H9 (cell line): ENCODE measurements around the gene ZFP36L1. TPM values are rescaled to one million over a fixed set of nuclear protein-coding genes. Genes with fewer than 3 reads are reported as not detected.
A peak's percentile ranks its signal among the peaks of the same experiment; 100 is the strongest.

Experiments used
- DNase-seq: peaks from one replicate; pipeline ENCODE4 v3.0.0-alpha.2; 2017
- H2AFZ ChIP-seq: one replicate; pipeline ENCODE4 v1.6.1; 2013; ENCODE audit warnings: mild to moderate bottlenecking, low read length, control low read depth, moderate library complexity
- H2AK5ac ChIP-seq: 2 replicates; pipeline ENCODE4 v1.6.1; 2013; ENCODE audit warnings: low read length, control low read depth, mixed read lengths; ENCODE audit not compliant: insufficient read length
- H2BK120ac ChIP-seq: one replicate; pipeline ENCODE4 v1.6.1; 2013; ENCODE audit warnings: low read depth, mild to moderate bottlenecking, low read length, control low read depth, inconsistent platforms; ENCODE audit not compliant: poor library complexity, severe bottlenecking
- H2BK12ac ChIP-seq: 2 replicates; pipeline ENCODE4 v1.6.1; 2013; ENCODE audit warnings: low read length, control low read depth, mixed read lengths, low read depth; ENCODE audit not compliant: insufficient read length
- H2BK15ac ChIP-seq: 2 replicates; pipeline ENCODE4 v1.6.1; 2013; ENCODE audit warnings: low read depth, low read length, control low read depth
- H2BK20ac ChIP-seq: one replicate; pipeline ENCODE4 v1.6.1; 2013; ENCODE audit warnings: low read depth, mild to moderate bottlenecking, low read length, control low read depth, inconsistent platforms; ENCODE audit not compliant: poor library complexity, severe bottlenecking
- H2BK5ac ChIP-seq: 2 replicates; pipeline ENCODE4 v1.6.1; 2013; ENCODE audit warnings: low read length, control low read depth, mixed read lengths; ENCODE audit not compliant: insufficient read length
- H3K14ac ChIP-seq: 2 replicates; pipeline ENCODE4 v1.6.1; 2013; ENCODE audit warnings: low read length, control low read depth; ENCODE audit not compliant: insufficient read depth
- H3K18ac ChIP-seq: 2 replicates; pipeline ENCODE4 v1.6.1; 2013; ENCODE audit warnings: low read depth, mild to moderate bottlenecking, mixed read lengths, low read length, control low read depth; ENCODE audit not compliant: insufficient read length
- H3K23ac ChIP-seq: 2 replicates; pipeline ENCODE4 v1.6.1; 2013; ENCODE audit warnings: low read length, control low read depth, mixed read lengths, low read depth; ENCODE audit not compliant: insufficient read length
- H3K23me2 ChIP-seq: 2 replicates; pipeline ENCODE4 v1.6.1; 2013; ENCODE audit warnings: low read depth, mild to moderate bottlenecking, mixed read lengths, low read length, control low read depth; ENCODE audit not compliant: insufficient read length, poor library complexity, severe bottlenecking
- H3K27ac ChIP-seq: 2 replicates; pipeline ENCODE4 v1.5.1; 2013; ENCODE audit warnings: low read length, control low read depth, mixed read lengths, low read depth; ENCODE audit not compliant: insufficient read length
- H3K27me3 ChIP-seq: 2 replicates; pipeline ENCODE4 v1.6.1; 2013; ENCODE audit warnings: low read length, control low read depth, inconsistent platforms; ENCODE audit not compliant: insufficient read depth
- H3K4ac ChIP-seq: 2 replicates; pipeline ENCODE4 v1.6.1; 2013; ENCODE audit warnings: low read depth, mild to moderate bottlenecking, control low read depth, inconsistent platforms, low read length, moderate library complexity
- H3K4me1 ChIP-seq: 2 replicates; pipeline ENCODE4 v1.6.1; 2013; ENCODE audit warnings: low read length, control low read depth, inconsistent platforms; ENCODE audit not compliant: insufficient read depth
- H3K4me2 ChIP-seq: 2 replicates; pipeline ENCODE4 v1.6.1; 2013; ENCODE audit warnings: low read length, control low read depth, mixed read lengths; ENCODE audit not compliant: insufficient read length, insufficient read depth
- H3K56ac ChIP-seq: 2 replicates; pipeline ENCODE4 v1.6.1; 2013; ENCODE audit warnings: low read depth, mild to moderate bottlenecking, mixed read lengths, low read length, control low read depth; ENCODE audit not compliant: insufficient read length
- H3K79me1 ChIP-seq: 2 replicates; pipeline ENCODE4 v1.6.1; 2013; ENCODE audit warnings: low read depth, mild to moderate bottlenecking, moderate library complexity, low read length, control low read depth, inconsistent platforms; ENCODE audit not compliant: insufficient read depth, poor library complexity, severe bottlenecking
- H3K79me2 ChIP-seq: 2 replicates; pipeline ENCODE4 v1.6.1; 2013; ENCODE audit warnings: low read length, control low read depth, inconsistent platforms; ENCODE audit not compliant: insufficient read depth
- H3K9ac ChIP-seq: 2 replicates; pipeline ENCODE4 v1.6.1; 2013; ENCODE audit warnings: low read length, control low read depth, mixed read lengths; ENCODE audit not compliant: insufficient read length; ENCODE audit errors: extremely low read depth
- H3K9me3 ChIP-seq: one replicate; pipeline ENCODE4 v1.6.1; 2013; ENCODE audit warnings: low read depth, low read length, inconsistent platforms; ENCODE audit not compliant: control insufficient read depth
- H3T11ph ChIP-seq: one replicate; pipeline ENCODE4 v1.6.1; 2013; ENCODE audit warnings: mild to moderate bottlenecking, low read length, control low read depth, inconsistent platforms
- H4K20me1 ChIP-seq: one replicate; pipeline ENCODE4 v1.6.1; 2013; ENCODE audit not compliant: control insufficient read depth, insufficient read length, insufficient read depth
- H4K5ac ChIP-seq: 2 replicates; pipeline ENCODE4 v1.6.1; 2013; ENCODE audit warnings: low read depth, mild to moderate bottlenecking, mixed read lengths, low read length, control low read depth; ENCODE audit not compliant: insufficient read length
- H4K8ac ChIP-seq: replicated peaks from 2 replicates; pipeline ENCODE4 v1.6.1; 2013; ENCODE audit warnings: low read length, control low read depth, mixed read lengths, low read depth; ENCODE audit not compliant: insufficient read length
- H4K91ac ChIP-seq: 2 replicates; pipeline ENCODE4 v1.6.1; 2013; ENCODE audit warnings: low read depth, mild to moderate bottlenecking, moderate library complexity, mixed read lengths, low read length, control low read depth; ENCODE audit not compliant: insufficient read length
- H3K27ac Mint-ChIP-seq, 3 experiments: 2 replicates in 2 of 3; 3 replicates in 1 of 3; pipeline ENCODE4 v1.8.0; 2020 to 2021; ENCODE audit warnings: mixed read lengths in 3 of 3, mild to moderate bottlenecking in 1 of 3, moderate library complexity in 1 of 3
- H3K27me3 Mint-ChIP-seq: 2 replicates; pipeline ENCODE4 v1.8.0; 2021; ENCODE audit warnings: low read depth, mild to moderate bottlenecking, moderate library complexity, mixed read lengths
- H3K36me3 Mint-ChIP-seq, 3 experiments: 2 replicates in 2 of 3; 3 replicates in 1 of 3; pipeline ENCODE4 v1.8.0; 2020 to 2021; ENCODE audit warnings: low read depth in 3 of 3, mixed read lengths in 3 of 3; ENCODE audit not compliant: insufficient read depth in 1 of 3
- H3K4me1 Mint-ChIP-seq, 2 experiments: 2 replicates each; pipeline ENCODE4 v1.8.0; 2020; ENCODE audit warnings: mixed read lengths in 2 of 2
- H3K4me3 Mint-ChIP-seq, 2 experiments: 2 replicates in 1 of 2; 3 replicates in 1 of 2; pipeline ENCODE4 v1.8.0; 2020 to 2021; ENCODE audit warnings: mild to moderate bottlenecking in 2 of 2, mixed read lengths in 2 of 2, moderate library complexity in 1 of 2
- H3K9me3 Mint-ChIP-seq, 2 experiments: 2 replicates in 1 of 2; 3 replicates in 1 of 2; pipeline ENCODE4 v1.8.0; 2020; ENCODE audit warnings: mild to moderate bottlenecking in 2 of 2, mixed read lengths in 2 of 2, moderate library complexity in 1 of 2
- WGBS: extraction: QIAGEN DNeasy Blood & Tissue Kit; methylation state at CpG from one replicate; pipeline ENCODE4 v1.1.7; 2013; ENCODE audit warnings: missing lambda C conversion rate, low lambda C conversion rate, mixed read lengths; ENCODE audit not compliant: insufficient read length; ENCODE audit errors: extremely low coverage; 5-methylcytosine and 5-hydroxymethylcytosine counted together
- long read RNA-seq: library from polyadenylated mRNA; unstranded; transcript quantifications from one replicate; pipeline ENCODE4 v2.0.0, GENCODE V29; 2020
- total RNA-seq: library from RNA; stranded (reverse); gene quantifications from 2 replicates; pipeline ENCODE4 v1.2.1, GENCODE V29; 2021
- TF ChIP-seq, protein P1 (sequence below): fragments of 200-600 bp; sonication (generic); conservative IDR thresholded peaks from 3 replicates; pipeline ENCODE4 v1.8.0; 2021; ENCODE audit warnings: antibody characterized with exemption, mild to moderate bottlenecking

The ZFP36L1 gene, protein sequence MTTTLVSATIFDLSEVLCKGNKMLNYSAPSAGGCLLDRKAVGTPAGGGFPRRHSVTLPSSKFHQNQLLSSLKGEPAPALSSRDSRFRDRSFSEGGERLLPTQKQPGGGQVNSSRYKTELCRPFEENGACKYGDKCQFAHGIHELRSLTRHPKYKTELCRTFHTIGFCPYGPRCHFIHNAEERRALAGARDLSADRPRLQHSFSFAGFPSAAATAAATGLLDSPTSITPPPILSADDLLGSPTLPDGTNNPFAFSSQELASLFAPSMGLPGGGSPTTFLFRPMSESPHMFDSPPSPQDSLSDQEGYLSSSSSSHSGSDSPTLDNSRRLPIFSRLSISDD
- total RNA-seq: 95.0 and 109 TPM in 2 replicates
- long read RNA-seq, partial matches to known transcripts: 0 of 16 reads
- long read RNA-seq, other reads (novel, unspliced or antisense): 10 of 16 reads

DNA sequence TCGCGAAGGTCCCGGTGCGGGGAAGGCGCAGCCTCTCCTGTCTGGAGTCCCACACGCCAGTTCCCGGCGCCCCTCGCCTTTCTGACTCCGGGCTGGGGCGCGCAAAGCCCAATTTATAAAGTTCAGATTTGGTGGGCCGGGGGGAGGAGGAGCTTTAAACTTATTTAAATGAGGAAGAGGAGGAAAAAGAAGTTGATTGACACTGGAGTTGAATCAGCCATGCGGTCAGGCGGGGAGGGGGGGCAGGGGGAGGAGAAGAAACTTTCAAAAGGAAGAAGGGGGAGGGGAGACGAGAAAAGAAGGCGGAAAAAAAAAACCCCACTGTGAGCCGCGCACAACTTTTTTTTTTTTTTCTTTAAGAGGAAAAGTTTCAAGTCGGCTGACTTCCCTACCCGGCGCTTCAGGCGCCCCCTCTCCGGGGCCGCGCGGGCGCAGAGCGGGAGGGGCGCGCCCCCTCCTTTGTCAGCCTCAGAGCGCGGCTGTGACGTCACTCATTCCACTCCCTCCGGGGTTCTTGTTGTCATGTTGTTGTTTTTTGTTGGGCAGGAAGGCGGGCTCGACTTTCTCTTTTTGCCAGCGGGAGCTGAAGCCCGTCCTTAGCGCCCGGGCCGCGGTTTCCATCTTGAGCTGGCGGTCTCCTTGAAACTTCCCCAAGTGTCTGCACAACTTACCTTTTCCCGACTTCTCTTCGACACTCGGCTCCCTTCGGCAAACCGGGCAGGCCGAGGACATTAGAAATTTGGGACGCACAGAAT is at the start of gene ZFP36L1:
ZFP36L1 (minus strand) TSS at position 89 of the 755 bp plus-strand sequence. CDS start 129 bp downstream, outside the sequence.
- Histone ChIP-seq H3K27me3 (no peaks in the 10 kb centered on the region), H3K9me3 (no peaks in the 10 kb centered on the region), H3K4me1 (peaks cover 5% of the 10 kb centered on the region; the same call in 1 of the 2 replicates), H3K79me2 (peaks cover 33% of the 10 kb centered on the region; the same call in 1 of the 2 replicates), H3K4ac (peak within 1 kb of the TSS; percentile 40; the same call in 1 of the 2 replicates), H2BK12ac (peak within 1 kb of the TSS; percentile 84), H3T11ph (peak within 1 kb of the TSS; percentile 41), H2BK5ac (peak within 1 kb of the TSS; percentile 76), H2AFZ (no peak within 1 kb of the TSS), H3K18ac (peak within 1 kb of the TSS; percentile 96), H3K9ac (peak within 1 kb of the TSS; percentile 95), H3K79me1 (no peaks in the 10 kb centered on the region), H2BK20ac (no peak within 1 kb of the TSS), H2BK120ac (peak within 1 kb of the TSS; percentile 93), H3K23ac (peak within 1 kb of the TSS; percentile 13), H3K56ac (peak within 1 kb of the TSS; percentile 86), H2BK15ac (no peak within 1 kb of the TSS), H4K5ac (peak within 1 kb of the TSS; percentile 91), H4K20me1 (no peaks in the 10 kb centered on the region), H3K23me2 (peaks cover 23% of the 10 kb centered on the region), H4K8ac (no peak within 1 kb of the TSS), H3K14ac (peak within 1 kb of the TSS; percentile 84), H4K91ac (peak within 1 kb of the TSS; percentile 65), H3K27ac (peak within 1 kb of the TSS; percentile 93), H3K4me2 (peak within 1 kb of the TSS; percentile 89), H2AK5ac (no peak within 1 kb of the TSS)
- Mint-ChIP-seq H3K36me3 (peaks cover 36 to 44% (median 44%) of the 10 kb centered on the region in 3 experiments), H3K27me3 (peaks cover 4% of the 10 kb centered on the region; the same call in 1 of the 2 replicates), H3K27ac (peak within 1 kb of the TSS; percentile 99 to 100 (median 100)), H3K4me3 (peak within 1 kb of the TSS; percentile 95 to 99), H3K9me3 (peaks cover 9 to 13% of the 10 kb centered on the region in 2 experiments; a peak in 4 of 5 replicates), H3K4me1 (peaks cover 48 to 60% of the 10 kb centered on the region in 2 experiments)
- TF ChIP-seq, protein P1, sequence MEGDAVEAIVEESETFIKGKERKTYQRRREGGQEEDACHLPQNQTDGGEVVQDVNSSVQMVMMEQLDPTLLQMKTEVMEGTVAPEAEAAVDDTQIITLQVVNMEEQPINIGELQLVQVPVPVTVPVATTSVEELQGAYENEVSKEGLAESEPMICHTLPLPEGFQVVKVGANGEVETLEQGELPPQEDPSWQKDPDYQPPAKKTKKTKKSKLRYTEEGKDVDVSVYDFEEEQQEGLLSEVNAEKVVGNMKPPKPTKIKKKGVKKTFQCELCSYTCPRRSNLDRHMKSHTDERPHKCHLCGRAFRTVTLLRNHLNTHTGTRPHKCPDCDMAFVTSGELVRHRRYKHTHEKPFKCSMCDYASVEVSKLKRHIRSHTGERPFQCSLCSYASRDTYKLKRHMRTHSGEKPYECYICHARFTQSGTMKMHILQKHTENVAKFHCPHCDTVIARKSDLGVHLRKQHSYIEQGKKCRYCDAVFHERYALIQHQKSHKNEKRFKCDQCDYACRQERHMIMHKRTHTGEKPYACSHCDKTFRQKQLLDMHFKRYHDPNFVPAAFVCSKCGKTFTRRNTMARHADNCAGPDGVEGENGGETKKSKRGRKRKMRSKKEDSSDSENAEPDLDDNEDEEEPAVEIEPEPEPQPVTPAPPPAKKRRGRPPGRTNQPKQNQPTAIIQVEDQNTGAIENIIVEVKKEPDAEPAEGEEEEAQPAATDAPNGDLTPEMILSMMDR: no peak
- peak; percentile 95 for DNase-seq
- WGBS: no CpG with 5 or more reads among the region's 51 CpGs
